GM23338 (cell line): ENCODE measurements around the gene SNX8. TPM values are rescaled to one million over a fixed set of nuclear protein-coding genes. Genes with fewer than 3 reads are reported as not detected.

Source experiments
- ATAC-seq: fragments of 200-7000 bp; cut with Tn5 transposase; 3 replicates; pipeline ENCODE4 v1.9.1; 2020
- DNase-seq: peaks from one replicate; pipeline ENCODE4 v3.0.0-alpha.2; 2015; ENCODE audit warnings: low spot score
- H2AFZ ChIP-seq: fragments of 200-600 bp; sonication (generic); 2 replicates; pipeline ENCODE4 v1.8.0; 2016; ENCODE audit warnings: antibody characterized with exemption, mild to moderate bottlenecking, moderate library complexity
- H3F3A ChIP-seq: fragments of 200-600 bp; sonication (generic); replicated peaks from 2 replicates; pipeline ENCODE4 v1.8.0; 2017; ENCODE audit warnings: antibody characterized with exemption, mixed run types, low read depth
- H3K27ac ChIP-seq: fragments of 200-600 bp; sonication (generic); 2 replicates; pipeline ENCODE4 v1.6.1; 2016; ENCODE audit warnings: low read depth
- H3K27me3 ChIP-seq: fragments of 200-600 bp; sonication (generic); 2 replicates; pipeline ENCODE4 v1.8.0; 2016; ENCODE audit warnings: mild to moderate bottlenecking, mixed run types, moderate library complexity; ENCODE audit not compliant: insufficient read depth
- H3K36me3 ChIP-seq: fragments of 200-600 bp; sonication (generic); 2 replicates; pipeline ENCODE4 v1.8.0; 2016; ENCODE audit warnings: mild to moderate bottlenecking; ENCODE audit not compliant: insufficient read depth
- H3K4me1 ChIP-seq: fragments of 200-600 bp; sonication (generic); 2 replicates; pipeline ENCODE4 v1.8.0; 2016; ENCODE audit warnings: mild to moderate bottlenecking, moderate library complexity; ENCODE audit not compliant: insufficient read depth
- H3K4me2 ChIP-seq: fragments of 200-600 bp; sonication (generic); 2 replicates; pipeline ENCODE4 v1.7.1; 2017; ENCODE audit warnings: mixed run types
- H3K4me3 ChIP-seq: fragments of 200-600 bp; sonication (generic); 2 replicates; pipeline ENCODE4 v1.6.1; 2016; ENCODE audit warnings: mixed run types
- H3K79me2 ChIP-seq: fragments of 200-600 bp; sonication (generic); replicated peaks from 2 replicates; pipeline ENCODE4 v1.8.0; 2017; ENCODE audit warnings: mild to moderate bottlenecking; ENCODE audit not compliant: insufficient read depth
- H3K9me2 ChIP-seq: fragments of 200-600 bp; sonication (generic); 2 replicates; pipeline ENCODE4 v1.8.0; 2017; ENCODE audit not compliant: insufficient read depth
- H4K20me1 ChIP-seq: fragments of 200-600 bp; sonication (generic); replicated peaks from 2 replicates; pipeline ENCODE4 v1.8.0; 2017; ENCODE audit warnings: mild to moderate bottlenecking; ENCODE audit not compliant: insufficient read depth
- H3K27ac Mint-ChIP-seq: 2 replicates; pipeline ENCODE4 v1.8.0; 2020; ENCODE audit warnings: inconsistent platforms, mild to moderate bottlenecking, moderate library complexity, mixed read lengths
- H3K27me3 Mint-ChIP-seq: 3 replicates; pipeline ENCODE4 v1.8.0; 2022; ENCODE audit warnings: low read depth, mild to moderate bottlenecking, moderate library complexity, mixed read lengths, inconsistent platforms; ENCODE audit not compliant: insufficient read depth, poor library complexity
- H3K36me3 Mint-ChIP-seq: 3 replicates; pipeline ENCODE4 v1.8.0; 2021; ENCODE audit warnings: low read depth, mild to moderate bottlenecking, inconsistent platforms, moderate library complexity, mixed read lengths
- H3K4me1 Mint-ChIP-seq: 3 replicates; pipeline ENCODE4 v1.8.0; 2020; ENCODE audit warnings: mild to moderate bottlenecking, inconsistent platforms, mixed read lengths
- H3K4me3 Mint-ChIP-seq: 3 replicates; pipeline ENCODE4 v1.8.0; 2021; ENCODE audit warnings: moderate library complexity, mild to moderate bottlenecking, inconsistent platforms, mixed read lengths
- H3K9me3 Mint-ChIP-seq: 3 replicates; pipeline ENCODE4 v1.8.0; 2020; ENCODE audit warnings: moderate library complexity, mild to moderate bottlenecking, inconsistent platforms, mixed read lengths
- CREB1 ChIP-seq: fragments of 250-450 bp; sonication (Bioruptor Pico); IDR thresholded peaks from 2 replicates; pipeline ENCODE4 v1.5.0; 2020; ENCODE audit warnings: low read depth, mild to moderate bottlenecking, moderate library complexity
- POLR2AphosphoS5 ChIP-seq: IDR thresholded peaks from 2 replicates; pipeline ENCODE4 v1.6.1; 2016; ENCODE audit warnings: antibody characterized with exemption, low read depth
- ZNF331 ChIP-seq: fragments of 250-450 bp; sonication (Bioruptor Pico); IDR thresholded peaks from 2 replicates; pipeline ENCODE4 v1.5.0; 2020; ENCODE audit warnings: low read depth, mild to moderate bottlenecking, moderate library complexity
- polyA plus RNA-seq: library from polyadenylated mRNA; unstranded; fragments of >200 nt; fragmentation: Nextera tagmentation; extraction: Ambion mirVana; gene quantifications from 2 replicates; pipeline ENCODE4 v1.2.1, GENCODE V29; 2016
- total RNA-seq: library from RNA; depleted of rRNA; stranded (reverse); fragments of >200 nt; shearing (Covaris generic); gene quantifications from 2 replicates; pipeline ENCODE4 v1.2.3, GENCODE V29; 2014
- TF ChIP-seq, protein P1 (sequence below): IDR thresholded peaks from 2 replicates; pipeline ENCODE4 v1.6.1; 2016; ENCODE audit warnings: antibody characterized with exemption
- TF ChIP-seq, protein P2 (sequence below), 2 experiments: fragments of 200-600 bp in 1 of 2; sonication (generic) in 1 of 2; conservative IDR thresholded peaks; 2 replicates each; pipeline versions ENCODE4 v1.5.1 to v1.6.1; 2016 to 2017; ENCODE audit warnings: antibody characterized with exemption in 2 of 2, low read depth in 2 of 2, mild to moderate bottlenecking in 2 of 2, moderate library complexity in 1 of 2
- TF ChIP-seq, protein P3 (sequence below): IDR thresholded peaks from one replicate; pipeline ENCODE4 v1.6.1; 2018; ENCODE audit warnings: antibody characterized with exemption; ENCODE audit not compliant: unreplicated experiment

Gene SNX8
- total and polyA plus RNA-seq, 2 experiments from 2014 or later, result 44.3 to 50.9 TPM

DNA sequence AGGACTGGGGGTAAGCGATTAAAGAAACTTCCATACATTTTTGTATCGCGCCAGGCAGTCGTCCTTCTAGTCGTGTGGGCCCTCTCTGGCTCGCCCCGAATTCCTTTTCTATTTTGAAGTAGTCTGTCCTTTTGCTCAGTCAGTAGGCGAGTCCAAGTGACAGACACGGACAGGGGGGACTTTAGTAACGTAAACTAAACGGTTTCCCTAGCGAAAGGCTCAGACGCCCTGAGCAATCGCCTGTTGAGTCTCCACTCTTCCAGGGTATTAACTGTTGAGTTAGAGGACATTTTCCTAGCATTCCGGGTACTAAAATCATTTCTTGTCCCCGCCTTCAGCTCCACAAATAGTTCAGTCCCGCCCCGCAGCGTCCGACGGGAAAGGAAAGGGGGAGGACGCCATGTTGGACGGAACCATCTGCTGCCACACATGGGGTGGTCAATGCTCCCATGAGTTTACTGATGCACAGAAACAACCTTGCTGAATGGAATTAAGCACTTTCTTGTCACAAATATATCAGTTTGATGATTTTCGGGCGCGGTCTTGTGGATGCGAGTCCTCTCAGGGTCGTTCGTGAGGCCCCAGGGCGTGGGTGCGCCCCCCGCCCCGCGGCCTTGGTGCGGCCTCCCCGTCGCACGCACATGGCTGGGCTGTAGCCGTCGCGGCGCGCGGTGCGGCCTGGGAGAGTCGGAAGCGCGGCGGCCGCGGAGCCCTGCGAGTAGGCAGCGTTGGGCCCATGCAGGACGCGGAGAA lies 40.1 kb upstream of the SNX8 start, which contains the start of gene EIF3B:
Gene EIF3B (plus strand): TSS at position 642 of the 753 bp plus-strand sequence. CDS start 95 bp downstream, at position 737.
- Histone ChIP-seq H3K79me2 (peaks cover 86% of the 10 kb centered on the region), H3K27me3 (no peaks in the 10 kb centered on the region), H2AFZ (peak within 1 kb of the TSS; percentile 72), H3K9me2 (no peaks in the 10 kb centered on the region), H3K4me1 (peaks cover 29% of the 10 kb centered on the region), H3K4me3 (peak within 1 kb of the TSS; percentile 58), H4K20me1 (peaks cover 37% of the 10 kb centered on the region), H3K4me2 (peak within 1 kb of the TSS; percentile 89), H3F3A (peaks cover 26% of the 10 kb centered on the region), H3K36me3 (peaks cover 31% of the 10 kb centered on the region), H3K27ac (peak within 1 kb of the TSS; percentile 96)
- ATAC-seq (peak; percentile 80), DNase-seq (peak; percentile 95)
- Mint-ChIP-seq H3K27me3 (peaks cover 14% of the 10 kb centered on the region), H3K9me3 (no peaks in the 10 kb centered on the region), H3K4me3 (peak within 1 kb of the TSS; percentile 95), H3K36me3 (peaks cover 51% of the 10 kb centered on the region), H3K4me1 (peaks cover 14% of the 10 kb centered on the region), H3K27ac (peak within 1 kb of the TSS; percentile 100)
- TF ChIP-seq, protein P1, sequence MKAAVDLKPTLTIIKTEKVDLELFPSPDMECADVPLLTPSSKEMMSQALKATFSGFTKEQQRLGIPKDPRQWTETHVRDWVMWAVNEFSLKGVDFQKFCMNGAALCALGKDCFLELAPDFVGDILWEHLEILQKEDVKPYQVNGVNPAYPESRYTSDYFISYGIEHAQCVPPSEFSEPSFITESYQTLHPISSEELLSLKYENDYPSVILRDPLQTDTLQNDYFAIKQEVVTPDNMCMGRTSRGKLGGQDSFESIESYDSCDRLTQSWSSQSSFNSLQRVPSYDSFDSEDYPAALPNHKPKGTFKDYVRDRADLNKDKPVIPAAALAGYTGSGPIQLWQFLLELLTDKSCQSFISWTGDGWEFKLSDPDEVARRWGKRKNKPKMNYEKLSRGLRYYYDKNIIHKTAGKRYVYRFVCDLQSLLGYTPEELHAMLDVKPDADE, result peak; percentile 53
- TF ChIP-seq POLR2AphosphoS5 (peak; percentile 77), CREB1 (peak; percentile 24; the same call in 1 of the 2 replicates)
- TF ChIP-seq, protein P2, sequence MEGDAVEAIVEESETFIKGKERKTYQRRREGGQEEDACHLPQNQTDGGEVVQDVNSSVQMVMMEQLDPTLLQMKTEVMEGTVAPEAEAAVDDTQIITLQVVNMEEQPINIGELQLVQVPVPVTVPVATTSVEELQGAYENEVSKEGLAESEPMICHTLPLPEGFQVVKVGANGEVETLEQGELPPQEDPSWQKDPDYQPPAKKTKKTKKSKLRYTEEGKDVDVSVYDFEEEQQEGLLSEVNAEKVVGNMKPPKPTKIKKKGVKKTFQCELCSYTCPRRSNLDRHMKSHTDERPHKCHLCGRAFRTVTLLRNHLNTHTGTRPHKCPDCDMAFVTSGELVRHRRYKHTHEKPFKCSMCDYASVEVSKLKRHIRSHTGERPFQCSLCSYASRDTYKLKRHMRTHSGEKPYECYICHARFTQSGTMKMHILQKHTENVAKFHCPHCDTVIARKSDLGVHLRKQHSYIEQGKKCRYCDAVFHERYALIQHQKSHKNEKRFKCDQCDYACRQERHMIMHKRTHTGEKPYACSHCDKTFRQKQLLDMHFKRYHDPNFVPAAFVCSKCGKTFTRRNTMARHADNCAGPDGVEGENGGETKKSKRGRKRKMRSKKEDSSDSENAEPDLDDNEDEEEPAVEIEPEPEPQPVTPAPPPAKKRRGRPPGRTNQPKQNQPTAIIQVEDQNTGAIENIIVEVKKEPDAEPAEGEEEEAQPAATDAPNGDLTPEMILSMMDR (conservative IDR thresholded peaks at IDR 0.05; ENCODE audit: low read depth in 2 of 2), result no peak

DNA sequence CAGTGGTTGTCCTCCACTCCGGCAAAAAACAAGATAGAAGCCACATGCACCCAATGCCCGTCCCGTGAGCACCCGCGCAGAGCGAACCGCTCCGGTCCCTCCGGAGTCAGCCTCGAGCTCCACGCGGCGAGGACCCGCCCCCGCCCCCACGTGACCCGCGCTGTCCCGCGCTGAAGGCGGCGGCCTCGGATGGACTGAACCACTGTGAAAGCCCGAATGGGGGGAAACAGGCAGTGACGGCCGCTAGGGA lies 39.6 kb upstream of the SNX8 start:
- H3K4me1 ChIP-seq, result peaks cover 24% of the 10 kb centered on the region

More for the DNA sequence above, 39.6 kb upstream of the SNX8 start:
- H3F3A ChIP-seq, result peaks cover 24% of the 10 kb centered on the region
- peak overlapping the region; percentile 80 for H3K4me2 ChIP-seq
- peak overlapping the region; percentile 58 for H3K4me3 ChIP-seq
- Mint-ChIP-seq H3K27me3 (peaks cover 14% of the 10 kb centered on the region), H3K4me1 (peaks cover 11% of the 10 kb centered on the region), H3K36me3 (peaks cover 46% of the 10 kb centered on the region), H3K27ac (peak overlapping the region; percentile 100), H3K9me3 (no peaks in the 10 kb centered on the region), H3K4me3 (peak overlapping the region; percentile 95)
- peak overlapping the region; percentile 72 for H2AFZ ChIP-seq
- DNase-seq, result peak; percentile 89
- no peaks in the 10 kb centered on the region for H3K27me3 ChIP-seq
- peak; percentile 93 for TF ChIP-seq POLR2AphosphoS5
- TF ChIP-seq, protein P3, sequence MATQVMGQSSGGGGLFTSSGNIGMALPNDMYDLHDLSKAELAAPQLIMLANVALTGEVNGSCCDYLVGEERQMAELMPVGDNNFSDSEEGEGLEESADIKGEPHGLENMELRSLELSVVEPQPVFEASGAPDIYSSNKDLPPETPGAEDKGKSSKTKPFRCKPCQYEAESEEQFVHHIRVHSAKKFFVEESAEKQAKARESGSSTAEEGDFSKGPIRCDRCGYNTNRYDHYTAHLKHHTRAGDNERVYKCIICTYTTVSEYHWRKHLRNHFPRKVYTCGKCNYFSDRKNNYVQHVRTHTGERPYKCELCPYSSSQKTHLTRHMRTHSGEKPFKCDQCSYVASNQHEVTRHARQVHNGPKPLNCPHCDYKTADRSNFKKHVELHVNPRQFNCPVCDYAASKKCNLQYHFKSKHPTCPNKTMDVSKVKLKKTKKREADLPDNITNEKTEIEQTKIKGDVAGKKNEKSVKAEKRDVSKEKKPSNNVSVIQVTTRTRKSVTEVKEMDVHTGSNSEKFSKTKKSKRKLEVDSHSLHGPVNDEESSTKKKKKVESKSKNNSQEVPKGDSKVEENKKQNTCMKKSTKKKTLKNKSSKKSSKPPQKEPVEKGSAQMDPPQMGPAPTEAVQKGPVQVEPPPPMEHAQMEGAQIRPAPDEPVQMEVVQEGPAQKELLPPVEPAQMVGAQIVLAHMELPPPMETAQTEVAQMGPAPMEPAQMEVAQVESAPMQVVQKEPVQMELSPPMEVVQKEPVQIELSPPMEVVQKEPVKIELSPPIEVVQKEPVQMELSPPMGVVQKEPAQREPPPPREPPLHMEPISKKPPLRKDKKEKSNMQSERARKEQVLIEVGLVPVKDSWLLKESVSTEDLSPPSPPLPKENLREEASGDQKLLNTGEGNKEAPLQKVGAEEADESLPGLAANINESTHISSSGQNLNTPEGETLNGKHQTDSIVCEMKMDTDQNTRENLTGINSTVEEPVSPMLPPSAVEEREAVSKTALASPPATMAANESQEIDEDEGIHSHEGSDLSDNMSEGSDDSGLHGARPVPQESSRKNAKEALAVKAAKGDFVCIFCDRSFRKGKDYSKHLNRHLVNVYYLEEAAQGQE, result peak; percentile 11
- TF ChIP-seq ZNF331 (CRISPR knock-in tag), result no peak
- peaks cover 27% of the 10 kb centered on the region for H3K36me3 ChIP-seq
- peak overlapping the region; percentile 96 for H3K27ac ChIP-seq
- ATAC-seq, result peak; percentile 74
- H3K79me2 ChIP-seq, result peaks cover 85% of the 10 kb centered on the region
- peaks cover 32% of the 10 kb centered on the region for H4K20me1 ChIP-seq
- no peaks in the 10 kb centered on the region for H3K9me2 ChIP-seq
